HepG2 (cell line): Measurements from ENCODE around the gene GDE1. TPM values are rescaled to one million over a fixed set of nuclear protein-coding genes. Genes with fewer than 3 reads are reported as not detected.
A peak's percentile ranks its signal among the peaks of the same experiment; 100 is the strongest.

Experiments used
- ATRX ChIP-seq: sonication (generic); formaldehyde crosslinking; IDR thresholded peaks from 2 replicates; pipeline ENCODE4 v1.4.0; 2020; ENCODE audit warnings: missing genetic modification reagents, borderline replicate concordance
- ETV5 ChIP-seq: IDR thresholded peaks from 2 replicates; pipeline ENCODE4 v1.6.1; 2018; ENCODE audit warnings: missing biosample characterization, missing genetic modification reagents, inconsistent platforms, borderline replicate concordance
- FOXO4 ChIP-seq: sonication (generic); formaldehyde crosslinking; conservative IDR thresholded peaks from 2 replicates; pipeline ENCODE4 v1.8.1; 2023; ENCODE audit warnings: missing genetic modification reagents
- KMT2B ChIP-seq: IDR thresholded peaks from 2 replicates; pipeline ENCODE4 v1.6.1; 2016; ENCODE audit warnings: missing genetic modification reagents, missing compliant biosample characterization
- MAX ChIP-seq: IDR thresholded peaks from 2 replicates; pipeline ENCODE4 v1.6.1; 2012; ENCODE audit warnings: inconsistent platforms
- MLXIP ChIP-seq: sonication (generic); formaldehyde crosslinking; IDR thresholded peaks from 2 replicates; pipeline ENCODE4 v1.9.0; 2021; ENCODE audit warnings: missing genetic modification reagents, borderline replicate concordance
- MNT ChIP-seq: fragments of 450-650 bp; IDR thresholded peaks from 2 replicates; pipeline ENCODE4 v1.6.1; 2016
- MTF1 ChIP-seq: sonication (generic); formaldehyde crosslinking; IDR thresholded peaks from 2 replicates; pipeline ENCODE4 v1.5.0; 2020; ENCODE audit warnings: missing genetic modification reagents
- POGK ChIP-seq: sonication (generic); formaldehyde crosslinking; conservative IDR thresholded peaks from 2 replicates; pipeline ENCODE4 v1.8.0; 2022; ENCODE audit warnings: mild to moderate bottlenecking, moderate library complexity, missing genetic modification reagents
- TAF15 ChIP-seq: fragments of 200-400 bp; formaldehyde crosslinking; IDR thresholded peaks from one replicate; pipeline ENCODE4 v1.6.1; 2018; ENCODE audit warnings: mild to moderate bottlenecking, low read depth, low read length; ENCODE audit not compliant: poor library complexity, severe bottlenecking
- TFE3 ChIP-seq: IDR thresholded peaks from 2 replicates; pipeline ENCODE4 v1.6.1; 2016
- ZBTB7A ChIP-seq: sonication (generic); formaldehyde crosslinking; IDR thresholded peaks from 2 replicates; pipeline ENCODE4 v1.8.0; 2022; ENCODE audit warnings: mild to moderate bottlenecking, missing genetic modification reagents
- ZNF782 ChIP-seq: sonication (generic); formaldehyde crosslinking; IDR thresholded peaks from 2 replicates; pipeline ENCODE4 v1.4.0; 2020; ENCODE audit warnings: missing genetic modification reagents, mild to moderate bottlenecking, borderline replicate concordance
- ZNF800 ChIP-seq: sonication (generic); formaldehyde crosslinking; IDR thresholded peaks from 2 replicates; pipeline ENCODE4 v1.4.0; 2020; ENCODE audit warnings: missing genetic modification reagents
- polyA plus RNA-seq, 8 experiments: library from polyadenylated mRNA; depleted of rRNA in 3 of 8; stranded (reverse) in 7 of 8; unstranded in 1 of 8; fragments of >200 nt; fragmentation: Illumina TruSeq in 4 of 8; extraction: Trizol in 4 of 8; gene quantifications; 2 replicates each; pipeline versions ENCODE4 v1.2.1 to v1.2.3, GENCODE V29; 2011 to 2016; ENCODE audit warnings: low read depth in 4 of 8, missing spikeins in 1 of 8, mixed read lengths in 1 of 8; ENCODE audit not compliant: insufficient read depth in 1 of 8
- total RNA-seq, 5 experiments: library from RNA; depleted of rRNA; stranded (reverse); fragments of >200 nt; fragmentation: Illumina TruSeq; extraction: Trizol; gene quantifications; 2 replicates each; pipeline ENCODE4 v1.2.3, GENCODE V29; 2016; ENCODE audit warnings: low read depth in 1 of 5

GDE1 gene
- total and polyA plus RNA-seq, 2 of the 13 experiments (the other 11 are each of a cell fraction or from before 2014, with no cell fraction given): 35.9 to 59.0 TPM

GRCh38 chr16:19523559-19524355, 1.9 kb upstream of the GDE1 start, which contains the start of gene CCP110 (continued):
- TF ChIP-seq MLXIP (no peak), KMT2B (peak; percentile 90; the same call in 1 of the 2 replicates), TAF15 (peak; percentile 81), FOXO4 (CRISPR knock-in tag) (no peak), POGK (CRISPR knock-in tag) (peak; percentile 84), TFE3 (CRISPR knock-in tag) (no peak), MNT (peak; percentile 59), MAX (no peak), MTF1 (CRISPR knock-in tag) (no peak), ZBTB7A (CRISPR knock-in tag) (no peak), ETV5 (peak; percentile 90), ZNF800 (CRISPR knock-in tag) (0 out of 2 replicates have a peak, but pooled peaks have one; percentile 8), ATRX (CRISPR knock-in tag) (no peak), ZNF782 (CRISPR knock-in tag) (peak; percentile 90)
